SU-DHL-6 (cell line): Measurements from ENCODE around the gene PSEN1.

ENCODE experiments used
- H2AFZ ChIP-seq: fragments of 200-600 bp; sonication (generic); 2 replicates; pipeline ENCODE4 v1.6.1; 2014; ENCODE audit warnings: low read depth, mild to moderate bottlenecking, moderate library complexity, mixed read lengths, antibody characterized with exemption, low read length; ENCODE audit not compliant: severe bottlenecking
- H3F3A ChIP-seq: fragments of 200-600 bp; shearing (Covaris generic); 2 replicates; pipeline ENCODE4 v1.6.0; 2016; ENCODE audit warnings: antibody characterized with exemption, mild to moderate bottlenecking; ENCODE audit not compliant: insufficient read depth
- H3K27ac ChIP-seq: fragments of 200-600 bp; sonication (generic); 2 replicates; pipeline ENCODE4 v1.5.1; 2016; ENCODE audit warnings: low read depth, mild to moderate bottlenecking, low read length, moderate library complexity, mixed read lengths
- H3K27me3 ChIP-seq: fragments of 200-600 bp; sonication (generic), shearing (Covaris generic); 2 replicates; pipeline ENCODE4 v1.6.0; 2014; ENCODE audit warnings: mild to moderate bottlenecking, low read length
- H3K36me3 ChIP-seq: fragments of 200-600 bp; sonication (generic); 2 replicates; pipeline ENCODE4 v1.6.1; 2014; ENCODE audit warnings: mild to moderate bottlenecking, low read length, mixed read lengths
- H3K4me2 ChIP-seq: fragments of 300-600, 200-600 bp; shearing (Covaris generic), sonication (generic); 2 replicates; pipeline ENCODE4 v1.6.0; 2014; ENCODE audit warnings: low read length, low read depth, mild to moderate bottlenecking; ENCODE audit not compliant: poor library complexity, severe bottlenecking
- H3K4me3 ChIP-seq: fragments of 200-600 bp; sonication (generic); 2 replicates; pipeline ENCODE4 v1.5.1; 2014; ENCODE audit warnings: antibody characterized with exemption, low read length, mild to moderate bottlenecking, mixed read lengths; ENCODE audit not compliant: insufficient read depth, poor library complexity, severe bottlenecking
- H3K79me2 ChIP-seq: fragments of 200-600 bp; sonication (generic); 2 replicates; pipeline ENCODE4 v1.6.1; 2014; ENCODE audit warnings: mild to moderate bottlenecking, low read length, moderate library complexity; ENCODE audit not compliant: insufficient read depth
- H3K9ac ChIP-seq: fragments of 200-600 bp; sonication (generic); 2 replicates; pipeline ENCODE4 v1.7.0; 2014; ENCODE audit warnings: mild to moderate bottlenecking, low read length
- H3K9me2 ChIP-seq: fragments of 200-600 bp; sonication (generic); replicated peaks from 2 replicates; pipeline ENCODE4 v1.6.1; 2014; ENCODE audit warnings: low read length; ENCODE audit not compliant: insufficient read depth
- H3K9me3 ChIP-seq: fragments of 200-600 bp; sonication (generic); 2 replicates; pipeline ENCODE4 v1.6.1; 2014; ENCODE audit warnings: low read length, mixed read lengths; ENCODE audit not compliant: insufficient read depth
- H4K20me1 ChIP-seq: fragments of 200-600 bp; sonication (generic); 2 replicates; pipeline ENCODE4 v1.6.1; 2014; ENCODE audit warnings: low read depth, mild to moderate bottlenecking, antibody characterized with exemption, low read length, moderate library complexity, mixed read lengths
- EZH2phosphoT487 ChIP-seq: fragments of 200-600 bp; sonication (generic), shearing (Covaris generic); conservative IDR thresholded peaks from 2 replicates; pipeline ENCODE4 v1.6.1; 2018; ENCODE audit warnings: mild to moderate bottlenecking, antibody characterized with exemption, low read length, moderate library complexity, mixed read lengths
- TF ChIP-seq, protein P1 (sequence below): fragments of 200-600 bp; sonication (generic); IDR thresholded peaks from one replicate; pipeline ENCODE4 v1.5.1; 2017; ENCODE audit warnings: antibody characterized with exemption, mild to moderate bottlenecking, low read length, moderate library complexity; ENCODE audit not compliant: insufficient read depth, poor library complexity, severe bottlenecking

The PSEN1 gene

GRCh38 chr14:73221945-73222344 is 85.6 kb downstream of the PSEN1 start:
- no peaks in the 10 kb centered on the region; the same call in 1 of the 2 replicates for H3F3A ChIP-seq
- H4K20me1 ChIP-seq = no peaks in the 10 kb centered on the region
- H3K27me3 ChIP-seq = no peaks in the 10 kb centered on the region
- no peaks in the 10 kb centered on the region for H3K9me2 ChIP-seq
- no peak for TF ChIP-seq EZH2phosphoT487
- TF ChIP-seq, protein P1, sequence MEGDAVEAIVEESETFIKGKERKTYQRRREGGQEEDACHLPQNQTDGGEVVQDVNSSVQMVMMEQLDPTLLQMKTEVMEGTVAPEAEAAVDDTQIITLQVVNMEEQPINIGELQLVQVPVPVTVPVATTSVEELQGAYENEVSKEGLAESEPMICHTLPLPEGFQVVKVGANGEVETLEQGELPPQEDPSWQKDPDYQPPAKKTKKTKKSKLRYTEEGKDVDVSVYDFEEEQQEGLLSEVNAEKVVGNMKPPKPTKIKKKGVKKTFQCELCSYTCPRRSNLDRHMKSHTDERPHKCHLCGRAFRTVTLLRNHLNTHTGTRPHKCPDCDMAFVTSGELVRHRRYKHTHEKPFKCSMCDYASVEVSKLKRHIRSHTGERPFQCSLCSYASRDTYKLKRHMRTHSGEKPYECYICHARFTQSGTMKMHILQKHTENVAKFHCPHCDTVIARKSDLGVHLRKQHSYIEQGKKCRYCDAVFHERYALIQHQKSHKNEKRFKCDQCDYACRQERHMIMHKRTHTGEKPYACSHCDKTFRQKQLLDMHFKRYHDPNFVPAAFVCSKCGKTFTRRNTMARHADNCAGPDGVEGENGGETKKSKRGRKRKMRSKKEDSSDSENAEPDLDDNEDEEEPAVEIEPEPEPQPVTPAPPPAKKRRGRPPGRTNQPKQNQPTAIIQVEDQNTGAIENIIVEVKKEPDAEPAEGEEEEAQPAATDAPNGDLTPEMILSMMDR = no peak
- H3K9ac ChIP-seq = no peak overlapping the region
- no peaks in the 10 kb centered on the region for H3K9me3 ChIP-seq
- no peaks in the 10 kb centered on the region for H3K36me3 ChIP-seq
- H3K27ac ChIP-seq = no peak overlapping the region
- H3K4me3 ChIP-seq = no peak overlapping the region
- no peak overlapping the region for H2AFZ ChIP-seq
- H3K4me2 ChIP-seq = no peak overlapping the region
- H3K79me2 ChIP-seq = no peaks in the 10 kb centered on the region

GRCh38 chr14:73223049-73223448 is 86.7 kb downstream of the PSEN1 start:
- no peak for TF ChIP-seq EZH2phosphoT487
- H4K20me1 ChIP-seq = no peaks in the 10 kb centered on the region
- no peak overlapping the region for H3K4me3 ChIP-seq
- H3K9me2 ChIP-seq = no peaks in the 10 kb centered on the region
- H3F3A ChIP-seq = no peaks in the 10 kb centered on the region; the same call in 1 of the 2 replicates
- H3K4me2 ChIP-seq = no peak overlapping the region
- no peaks in the 10 kb centered on the region for H3K9me3 ChIP-seq
- no peaks in the 10 kb centered on the region for H3K79me2 ChIP-seq
- no peaks in the 10 kb centered on the region for H3K27me3 ChIP-seq
- H3K36me3 ChIP-seq = no peaks in the 10 kb centered on the region
- no peak overlapping the region for H3K9ac ChIP-seq
- H2AFZ ChIP-seq = no peak overlapping the region
- no peak overlapping the region for H3K27ac ChIP-seq

DNA sequence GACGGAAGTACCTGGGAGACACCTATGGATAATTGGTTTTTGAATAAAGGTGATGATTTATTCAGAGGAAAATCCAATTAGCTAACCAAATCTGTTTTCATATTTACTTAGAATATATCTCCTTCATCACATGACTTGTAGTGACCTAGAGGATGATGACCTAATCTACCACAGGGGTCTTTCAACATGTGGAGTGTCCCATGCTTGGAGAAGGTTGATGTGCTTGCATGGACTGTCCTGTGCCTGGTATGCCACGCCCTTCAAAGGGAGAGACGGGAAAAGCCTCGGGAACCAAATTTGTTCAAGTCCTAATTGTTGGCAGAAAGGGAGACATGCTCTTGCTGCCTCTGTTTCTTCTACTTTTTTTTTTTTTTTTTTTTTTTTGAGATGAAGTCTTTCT is 89.2 kb downstream of the PSEN1 start:
- Histone ChIP-seq H3K36me3 (no peaks in the 10 kb centered on the region), H4K20me1 (no peaks in the 10 kb centered on the region), H3K9me2 (no peaks in the 10 kb centered on the region), H3K4me3 (no peak overlapping the region), H3K9me3 (no peaks in the 10 kb centered on the region), H2AFZ (no peak overlapping the region), H3K79me2 (no peaks in the 10 kb centered on the region), H3F3A (no peaks in the 10 kb centered on the region; the same call in 1 of the 2 replicates), H3K4me2 (no peak overlapping the region), H3K27me3 (no peaks in the 10 kb centered on the region), H3K27ac (no peak overlapping the region), H3K9ac (no peak overlapping the region)
- TF ChIP-seq EZH2phosphoT487 = no peak
- TF ChIP-seq, protein P1 = no peak

DNA sequence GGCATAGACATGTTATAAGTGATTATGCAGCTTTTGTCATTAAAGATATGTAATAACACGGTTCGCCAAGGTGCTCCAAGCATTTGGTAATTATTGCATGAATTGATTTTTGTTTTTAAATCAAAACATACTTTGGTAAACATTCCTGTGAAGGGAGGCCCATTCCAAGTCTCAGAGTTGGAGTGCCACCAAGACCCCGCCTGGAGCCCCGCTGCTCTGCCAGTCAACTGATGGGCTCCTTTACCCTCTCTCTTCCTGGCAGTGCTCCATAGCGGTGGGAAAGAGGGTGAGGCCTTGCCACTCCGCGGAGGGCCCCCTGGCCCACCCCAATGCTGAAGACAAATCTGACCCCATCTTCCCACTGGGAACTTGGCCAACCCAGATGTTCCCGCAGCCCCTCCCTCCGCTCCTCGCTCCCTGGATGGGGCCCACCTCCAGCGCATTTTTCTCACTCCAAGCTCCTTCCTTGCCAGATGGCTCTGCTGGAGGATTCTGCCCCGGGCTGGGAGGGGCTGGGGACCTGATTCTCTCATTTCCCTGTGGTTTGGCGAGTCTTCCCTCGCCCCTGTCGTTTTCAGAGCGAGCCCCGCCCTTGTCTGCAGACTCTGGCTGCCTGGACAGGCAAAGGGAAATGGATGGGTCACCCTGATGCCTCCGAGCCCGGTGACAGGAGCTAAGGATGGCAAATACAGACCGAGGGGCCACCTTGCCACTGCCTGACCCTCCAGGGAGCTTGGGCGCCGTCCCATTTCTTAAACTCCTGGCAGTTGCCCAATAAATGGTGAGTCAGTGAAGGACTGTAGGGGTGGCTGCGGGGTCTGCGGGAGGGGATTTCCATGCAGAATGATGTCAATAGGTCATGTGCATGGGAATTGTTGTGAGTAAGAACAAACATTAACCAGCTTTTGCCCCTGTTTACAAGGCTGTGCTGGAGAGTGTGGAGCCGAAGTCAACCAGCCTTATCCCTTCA is 91.8 kb downstream of the PSEN1 start:
- Histone ChIP-seq H3K9ac (no peak overlapping the region), H3K9me3 (no peaks in the 10 kb centered on the region), H4K20me1 (no peaks in the 10 kb centered on the region), H2AFZ (no peak overlapping the region), H3K27me3 (no peaks in the 10 kb centered on the region), H3K79me2 (no peaks in the 10 kb centered on the region), H3K4me2 (no peak overlapping the region), H3K27ac (no peak overlapping the region), H3K4me3 (no peak overlapping the region), H3K36me3 (no peaks in the 10 kb centered on the region), H3K9me2 (no peaks in the 10 kb centered on the region), H3F3A (no peaks in the 10 kb centered on the region)
- TF ChIP-seq EZH2phosphoT487 = no peak
- TF ChIP-seq, protein P1 = no peak
